HG03039 (cell line): ENCODE data around the gene UBE3B.
"Not testable (repeated sequence)": the region's sequence is repeated elsewhere in the genome, so short reads cannot be mapped to it uniquely, and the experiment has no call there.

Experiments used
- ATAC-seq: cut with Tn5 transposase; IDR thresholded peaks from one replicate; pipeline ENCODE4 v1.9.1; 2021; ENCODE audit warnings: mild to moderate bottlenecking, moderate library complexity; ENCODE audit not compliant: unreplicated experiment

Gene UBE3B

GRCh38 chr12:109473006-109473405 lies 4.4 kb upstream of the UBE3B start:
- no peak for ATAC-seq

GRCh38 chr12:109473526-109474270 lies 3.7 kb upstream of the UBE3B start:
- not testable (repeated sequence) for ATAC-seq

GRCh38 chr12:109475121-109475520 lies 2.3 kb upstream of the UBE3B start:
- ATAC-seq, result no peak

GRCh38 chr12:109475993-109476806 lies 1.2 kb upstream of the UBE3B start:
- no peak for ATAC-seq

GRCh38 chr12:109476807-109477184 lies 638 bp upstream of the UBE3B start:
- no peak for ATAC-seq

GRCh38 chr12:109477963-109478315 lies 505 bp downstream of the UBE3B start:
- no peak for ATAC-seq

- ATAC-seq, result no peak
Measured at GRCh38 chr12:109479761-109480160, 2.3 kb downstream of the UBE3B start.

GRCh38 chr12:109480356-109480755 lies 2.9 kb downstream of the UBE3B start:
- ATAC-seq, result no peak

GRCh38 chr12:109481863-109482262 lies 4.4 kb downstream of the UBE3B start:
- ATAC-seq, result no peak

- ATAC-seq, result no peak
Measured at GRCh38 chr12:109482491-109482890, 5.1 kb downstream of the UBE3B start.

- ATAC-seq, result no peak
Measured at GRCh38 chr12:109482894-109483293, 5.5 kb downstream of the UBE3B start.

- no peak for ATAC-seq
Measured at GRCh38 chr12:109483346-109483745, 5.9 kb downstream of the UBE3B start.

GRCh38 chr12:109485201-109485600 lies 7.8 kb downstream of the UBE3B start:
- ATAC-seq, result no peak

- ATAC-seq, result no peak
Measured at GRCh38 chr12:109487181-109488050, 10.0 kb downstream of the UBE3B start.

GRCh38 chr12:109488051-109488665 lies 10.7 kb downstream of the UBE3B start:
- no peak for ATAC-seq

GRCh38 chr12:109489016-109489954 lies 11.9 kb downstream of the UBE3B start:
- ATAC-seq, result no peak

GRCh38 chr12:109489955-109490565 lies 12.6 kb downstream of the UBE3B start:
- ATAC-seq, result no peak

GRCh38 chr12:109491671-109492070 lies 14.2 kb downstream of the UBE3B start:
- no peak for ATAC-seq

GRCh38 chr12:109492371-109492770 lies 14.9 kb downstream of the UBE3B start:
- ATAC-seq, result no peak
